Loucy (cell line): ENCODE results near the gene E2F1.
A peak's percentile ranks its signal among the peaks of the same experiment; 100 is the strongest.

Experiments
- H2AFZ ChIP-seq: fragments of 200-600 bp; sonication (generic); 2 replicates; pipeline ENCODE4 v1.6.0; 2016; ENCODE audit warnings: antibody characterized with exemption, mild to moderate bottlenecking, low read length, moderate library complexity
- H3F3A ChIP-seq: fragments of 200-600 bp; 2 replicates; pipeline ENCODE4 v1.6.0; 2016; ENCODE audit warnings: antibody characterized with exemption, low read depth, mild to moderate bottlenecking
- H3K27me3 ChIP-seq: fragments of 200-600 bp; sonication (generic); 2 replicates; pipeline ENCODE4 v1.6.1; 2014; ENCODE audit warnings: low read length, mild to moderate bottlenecking; ENCODE audit not compliant: insufficient read depth, poor library complexity, severe bottlenecking
- H3K36me3 ChIP-seq: fragments of 200-600 bp; sonication (generic); 2 replicates; pipeline ENCODE4 v1.6.1; 2016; ENCODE audit warnings: low read length; ENCODE audit not compliant: insufficient read depth
- H3K4me1 ChIP-seq: fragments of 200-600 bp; sonication (generic); 2 replicates; pipeline ENCODE4 v1.5.1; 2014; ENCODE audit warnings: low read length, mild to moderate bottlenecking; ENCODE audit not compliant: insufficient read depth, poor library complexity, severe bottlenecking
- H3K4me2 ChIP-seq: fragments of 200-600 bp; sonication (generic); 2 replicates; pipeline ENCODE4 v1.6.0; 2014; ENCODE audit warnings: antibody characterized with exemption, low read length, low read depth, mild to moderate bottlenecking; ENCODE audit not compliant: poor library complexity, severe bottlenecking
- H3K4me3 ChIP-seq: fragments of 200-600 bp; sonication (generic); 2 replicates; pipeline ENCODE4 v1.5.1; 2014; ENCODE audit warnings: low read length, mild to moderate bottlenecking, mixed read lengths; ENCODE audit not compliant: poor library complexity, severe bottlenecking
- H3K79me2 ChIP-seq: fragments of 200-600 bp; sonication (generic); 2 replicates; pipeline ENCODE4 v1.6.1; 2014; ENCODE audit warnings: low read length; ENCODE audit not compliant: insufficient read depth
- H3K9ac ChIP-seq: fragments of 200-600 bp; sonication (generic); 2 replicates; pipeline ENCODE4 v1.6.0; 2014; ENCODE audit warnings: mild to moderate bottlenecking, low read depth, low read length, moderate library complexity; ENCODE audit not compliant: poor library complexity, severe bottlenecking
- H3K9me2 ChIP-seq: fragments of 200-600 bp; sonication (generic); replicated peaks from 2 replicates; pipeline ENCODE4 v1.6.1; 2016; ENCODE audit warnings: low read depth, low read length, mixed read lengths
- H3K9me3 ChIP-seq: fragments of 200-600 bp; sonication (generic); 2 replicates; pipeline ENCODE4 v1.6.1; 2014; ENCODE audit warnings: mild to moderate bottlenecking, antibody characterized with exemption, low read length, low read depth; ENCODE audit not compliant: insufficient read depth
- H4K20me1 ChIP-seq: fragments of 200-600 bp; sonication (generic); 2 replicates; pipeline ENCODE4 v1.6.0; 2014; ENCODE audit warnings: antibody characterized with exemption, low read length, mild to moderate bottlenecking; ENCODE audit not compliant: insufficient read depth, poor library complexity, severe bottlenecking
- CTCF ChIP-seq: fragments of 200-600 bp; sonication (generic); conservative IDR thresholded peaks from 2 replicates; pipeline ENCODE4 v1.5.1; 2014; ENCODE audit warnings: mild to moderate bottlenecking, antibody characterized with exemption, low read length
- EZH2phosphoT487 ChIP-seq: fragments of 200-600 bp; IDR thresholded peaks from 2 replicates; pipeline ENCODE4 v1.6.1; 2018; ENCODE audit warnings: antibody characterized with exemption, mild to moderate bottlenecking, moderate library complexity, borderline replicate concordance

E2F1 gene

GRCh38 chr20:33693289-33693688 lies 7.1 kb upstream of the E2F1 start:
- H3K9me3 ChIP-seq, result no peaks in the 10 kb centered on the region
- no peak overlapping the region for H2AFZ ChIP-seq
- no peak overlapping the region for H3K4me3 ChIP-seq
- no peak overlapping the region for H3K9ac ChIP-seq
- H3K4me1 ChIP-seq, result peaks cover 17% of the 10 kb centered on the region
- H4K20me1 ChIP-seq, result no peaks in the 10 kb centered on the region
- H3K9me2 ChIP-seq, result no peaks in the 10 kb centered on the region
- no peaks in the 10 kb centered on the region for H3K79me2 ChIP-seq
- TF ChIP-seq EZH2phosphoT487 (no peak), CTCF (no peak)
- no peaks in the 10 kb centered on the region for H3K36me3 ChIP-seq
- H3K27me3 ChIP-seq, result no peaks in the 10 kb centered on the region
- peaks cover 8% of the 10 kb centered on the region; the same call in 1 of the 2 replicates for H3F3A ChIP-seq
- H3K4me2 ChIP-seq, result no peak overlapping the region

- Histone ChIP-seq H3K4me2 (peak overlapping the region; percentile 69), H2AFZ (no peak overlapping the region), H3K27me3 (no peaks in the 10 kb centered on the region), H3K79me2 (peaks cover 7% of the 10 kb centered on the region), H3K4me3 (peak overlapping the region; percentile 56), H3K4me1 (peaks cover 28% of the 10 kb centered on the region), H3F3A (peaks cover 8% of the 10 kb centered on the region; the same call in 1 of the 2 replicates), H3K36me3 (no peaks in the 10 kb centered on the region), H3K9me2 (no peaks in the 10 kb centered on the region), H4K20me1 (peaks cover 2% of the 10 kb centered on the region), H3K9ac (peak overlapping the region; percentile 44), H3K9me3 (no peaks in the 10 kb centered on the region)
- TF ChIP-seq EZH2phosphoT487, result no peak
- TF ChIP-seq CTCF, result no peak
Measured at GRCh38 chr20:33689973-33690372, 3.8 kb upstream of the E2F1 start.

- H3K79me2 ChIP-seq, result peaks cover 12% of the 10 kb centered on the region
- H3K4me3 ChIP-seq, result peak overlapping the region; percentile 56
- peaks cover 8% of the 10 kb centered on the region; the same call in 1 of the 2 replicates for H3F3A ChIP-seq
- no peaks in the 10 kb centered on the region for H3K9me3 ChIP-seq
- H3K9me2 ChIP-seq, result no peaks in the 10 kb centered on the region
- H3K9ac ChIP-seq, result peak overlapping the region; percentile 44
- peaks cover 7% of the 10 kb centered on the region for H4K20me1 ChIP-seq
- H3K27me3 ChIP-seq, result no peaks in the 10 kb centered on the region
- peaks cover 33% of the 10 kb centered on the region for H3K4me1 ChIP-seq
- no peaks in the 10 kb centered on the region for H3K36me3 ChIP-seq
- no peak overlapping the region for H2AFZ ChIP-seq
- peak overlapping the region; percentile 69 for H3K4me2 ChIP-seq
- TF ChIP-seq EZH2phosphoT487 (no peak), CTCF (no peak)
Measured at GRCh38 chr20:33689493-33689892, 3.3 kb upstream of the E2F1 start.
